KMS-11 (cell line): ENCODE data around the gene PHACTR3.

Experiments
- H2AFZ ChIP-seq: fragments of 200-600 bp; sonication (generic); 2 replicates; pipeline ENCODE4 v1.6.1; 2016; ENCODE audit warnings: antibody characterized with exemption, mixed run types, low read depth
- H3K27ac ChIP-seq: fragments of 200-600 bp; sonication (generic); 2 replicates; pipeline ENCODE4 v1.6.1; 2016; ENCODE audit warnings: mild to moderate bottlenecking, mixed run types
- H3K27me3 ChIP-seq: fragments of 200-600 bp; sonication (generic); 2 replicates; pipeline ENCODE4 v1.6.1; 2017; ENCODE audit warnings: mild to moderate bottlenecking, low read depth, mixed run types, moderate library complexity; ENCODE audit not compliant: insufficient read depth
- H3K36me3 ChIP-seq: fragments of 200-600 bp; sonication (generic); 2 replicates; pipeline ENCODE4 v1.6.1; 2017; ENCODE audit warnings: mild to moderate bottlenecking, mixed run types; ENCODE audit not compliant: insufficient read depth
- H3K4me1 ChIP-seq: fragments of 200-600 bp; sonication (generic); 2 replicates; pipeline ENCODE4 v1.6.1; 2016; ENCODE audit warnings: mild to moderate bottlenecking, low read depth, mixed run types; ENCODE audit not compliant: poor library complexity, severe bottlenecking
- H3K4me2 ChIP-seq: fragments of 200-600 bp; sonication (generic); 2 replicates; pipeline ENCODE4 v1.7.0; 2016; ENCODE audit warnings: mild to moderate bottlenecking, mixed run types
- H3K4me3 ChIP-seq: fragments of 200-600 bp; sonication (generic); IDR thresholded peaks from 2 replicates; pipeline ENCODE4 v1.6.1; 2017; ENCODE audit warnings: low read depth, low read length, mixed read lengths; ENCODE audit not compliant: insufficient read depth
- H3K79me2 ChIP-seq: fragments of 200-600 bp; sonication (generic); 2 replicates; pipeline ENCODE4 v1.6.1; 2016; ENCODE audit warnings: low read depth, mixed run types; ENCODE audit not compliant: insufficient read depth
- H3K9ac ChIP-seq: fragments of 200-600 bp; sonication (generic); 2 replicates; pipeline ENCODE4 v1.6.1; 2016; ENCODE audit warnings: mild to moderate bottlenecking, mixed run types
- H4K20me1 ChIP-seq: fragments of 200-600 bp; sonication (generic); 2 replicates; pipeline ENCODE4 v1.6.1; 2016; ENCODE audit warnings: mild to moderate bottlenecking, mixed run types; ENCODE audit not compliant: insufficient read depth
- TF ChIP-seq, protein P1 (sequence below): fragments of 200-600 bp; sonication (generic); conservative IDR thresholded peaks from 2 replicates; pipeline ENCODE4 v1.6.1; 2017; ENCODE audit warnings: low read depth, mild to moderate bottlenecking, antibody characterized with exemption, low read length, moderate library complexity, mixed read lengths

The PHACTR3 gene

DNA sequence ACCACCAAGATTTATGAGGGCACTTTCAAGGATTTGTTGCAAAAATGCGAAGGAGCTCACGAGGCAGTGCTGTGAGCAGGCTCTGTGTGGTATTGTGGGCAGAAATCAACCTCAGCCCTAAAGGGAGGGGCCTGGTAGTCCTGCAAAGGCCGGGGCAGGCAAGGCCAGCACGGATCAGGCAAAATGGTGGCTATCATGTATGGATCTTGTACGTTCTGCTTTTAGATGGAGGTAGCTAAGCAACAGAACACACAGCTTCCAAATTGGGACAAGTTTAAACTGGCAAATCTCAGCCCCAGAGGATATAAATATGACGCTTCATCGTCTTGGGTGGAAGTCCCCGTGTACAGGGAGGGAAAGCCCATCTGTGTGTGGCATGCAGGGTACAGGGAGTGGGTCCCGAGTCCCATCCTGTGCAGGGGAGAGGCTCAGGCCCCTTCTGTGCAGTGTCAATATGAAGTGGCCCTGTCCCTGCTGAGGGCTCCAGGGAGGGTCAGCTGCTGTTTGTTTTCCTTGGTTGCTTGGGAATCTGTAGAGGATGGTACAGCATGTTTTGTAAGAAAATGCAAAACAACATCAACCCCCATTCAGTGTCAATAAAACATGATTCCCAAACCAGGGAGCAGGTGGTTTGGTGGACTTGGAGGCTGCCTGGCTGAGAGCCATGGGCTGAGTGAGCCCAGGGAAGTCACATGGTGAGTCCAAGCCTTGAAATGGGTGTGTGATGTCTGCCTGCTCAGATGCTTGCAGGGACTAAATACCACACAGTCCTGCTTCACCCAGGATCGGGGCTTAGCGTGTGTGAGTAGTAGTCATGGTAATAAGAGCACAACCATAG, 216.1 kb downstream of the PHACTR3 start:
- H3K79me2 ChIP-seq, result no peaks in the 10 kb centered on the region

DNA sequence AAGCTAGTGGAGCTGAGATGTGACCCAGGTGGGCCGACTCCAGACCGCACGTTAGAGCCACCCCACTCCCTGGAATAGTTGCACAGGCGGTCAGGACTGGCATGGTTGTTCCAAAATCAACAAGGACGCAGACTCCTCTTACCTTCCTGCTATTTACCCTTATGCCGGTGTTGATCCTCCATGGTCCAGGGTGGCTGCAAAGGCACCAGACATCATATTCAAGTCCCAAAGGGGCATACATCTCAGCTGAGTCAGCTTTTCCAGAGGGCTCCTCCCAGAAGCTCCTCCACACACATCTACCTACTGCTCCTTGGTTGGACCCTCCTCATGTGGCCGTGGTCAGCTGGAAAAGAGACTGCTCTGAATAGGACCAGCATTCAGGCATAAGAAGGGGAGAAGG, 216.9 kb downstream of the PHACTR3 start:
- H3K4me3 ChIP-seq, result no peak overlapping the region
- no peaks in the 10 kb centered on the region for H4K20me1 ChIP-seq
- no peak overlapping the region for H3K9ac ChIP-seq
- no peaks in the 10 kb centered on the region for H3K4me1 ChIP-seq
- H3K4me2 ChIP-seq, result no peak overlapping the region
- no peaks in the 10 kb centered on the region for H3K27me3 ChIP-seq
- H2AFZ ChIP-seq, result no peak overlapping the region
- H3K27ac ChIP-seq, result no peak overlapping the region
- H3K79me2 ChIP-seq, result no peaks in the 10 kb centered on the region
- TF ChIP-seq, protein P1, sequence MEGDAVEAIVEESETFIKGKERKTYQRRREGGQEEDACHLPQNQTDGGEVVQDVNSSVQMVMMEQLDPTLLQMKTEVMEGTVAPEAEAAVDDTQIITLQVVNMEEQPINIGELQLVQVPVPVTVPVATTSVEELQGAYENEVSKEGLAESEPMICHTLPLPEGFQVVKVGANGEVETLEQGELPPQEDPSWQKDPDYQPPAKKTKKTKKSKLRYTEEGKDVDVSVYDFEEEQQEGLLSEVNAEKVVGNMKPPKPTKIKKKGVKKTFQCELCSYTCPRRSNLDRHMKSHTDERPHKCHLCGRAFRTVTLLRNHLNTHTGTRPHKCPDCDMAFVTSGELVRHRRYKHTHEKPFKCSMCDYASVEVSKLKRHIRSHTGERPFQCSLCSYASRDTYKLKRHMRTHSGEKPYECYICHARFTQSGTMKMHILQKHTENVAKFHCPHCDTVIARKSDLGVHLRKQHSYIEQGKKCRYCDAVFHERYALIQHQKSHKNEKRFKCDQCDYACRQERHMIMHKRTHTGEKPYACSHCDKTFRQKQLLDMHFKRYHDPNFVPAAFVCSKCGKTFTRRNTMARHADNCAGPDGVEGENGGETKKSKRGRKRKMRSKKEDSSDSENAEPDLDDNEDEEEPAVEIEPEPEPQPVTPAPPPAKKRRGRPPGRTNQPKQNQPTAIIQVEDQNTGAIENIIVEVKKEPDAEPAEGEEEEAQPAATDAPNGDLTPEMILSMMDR, result no peak
- H3K36me3 ChIP-seq, result no peaks in the 10 kb centered on the region

More for the DNA sequence above, 216.1 kb downstream of the PHACTR3 start:
- Histone ChIP-seq H2AFZ (no peak overlapping the region), H3K36me3 (no peaks in the 10 kb centered on the region), H3K4me1 (no peaks in the 10 kb centered on the region), H3K9ac (no peak overlapping the region), H3K27me3 (no peaks in the 10 kb centered on the region), H3K4me3 (no peak overlapping the region), H4K20me1 (no peaks in the 10 kb centered on the region), H3K4me2 (no peak overlapping the region), H3K27ac (no peak overlapping the region)
- TF ChIP-seq, protein P1, result no peak

DNA sequence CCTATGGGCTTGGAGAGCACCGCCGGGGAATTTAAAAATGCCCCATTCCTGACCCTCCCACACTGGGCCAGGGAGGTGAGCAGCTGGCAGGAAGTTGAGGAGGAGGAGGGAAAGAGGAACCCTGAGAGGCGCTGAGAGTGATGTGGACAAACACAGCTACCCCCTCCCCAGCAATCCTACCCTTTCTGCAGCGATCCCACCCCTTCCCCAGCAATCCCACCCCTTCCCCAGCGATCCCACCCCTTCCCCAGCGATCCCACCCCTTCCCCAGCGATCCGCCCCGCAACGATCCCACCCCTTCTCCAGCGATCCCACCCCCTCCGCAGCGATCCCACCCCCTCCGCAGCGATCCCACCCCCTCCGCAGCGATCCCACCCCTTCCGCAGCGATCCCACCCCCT, 217.4 kb downstream of the PHACTR3 start:
- no peak overlapping the region for H3K27ac ChIP-seq
- H3K9ac ChIP-seq, result no peak overlapping the region
- no peak overlapping the region for H2AFZ ChIP-seq
- no peak overlapping the region for H3K4me3 ChIP-seq
- TF ChIP-seq, protein P1, result no peak
- H3K27me3 ChIP-seq, result no peaks in the 10 kb centered on the region
- H3K79me2 ChIP-seq, result no peaks in the 10 kb centered on the region
- H4K20me1 ChIP-seq, result no peaks in the 10 kb centered on the region
- H3K4me1 ChIP-seq, result no peaks in the 10 kb centered on the region
- H3K36me3 ChIP-seq, result no peaks in the 10 kb centered on the region
- no peak overlapping the region for H3K4me2 ChIP-seq

DNA sequence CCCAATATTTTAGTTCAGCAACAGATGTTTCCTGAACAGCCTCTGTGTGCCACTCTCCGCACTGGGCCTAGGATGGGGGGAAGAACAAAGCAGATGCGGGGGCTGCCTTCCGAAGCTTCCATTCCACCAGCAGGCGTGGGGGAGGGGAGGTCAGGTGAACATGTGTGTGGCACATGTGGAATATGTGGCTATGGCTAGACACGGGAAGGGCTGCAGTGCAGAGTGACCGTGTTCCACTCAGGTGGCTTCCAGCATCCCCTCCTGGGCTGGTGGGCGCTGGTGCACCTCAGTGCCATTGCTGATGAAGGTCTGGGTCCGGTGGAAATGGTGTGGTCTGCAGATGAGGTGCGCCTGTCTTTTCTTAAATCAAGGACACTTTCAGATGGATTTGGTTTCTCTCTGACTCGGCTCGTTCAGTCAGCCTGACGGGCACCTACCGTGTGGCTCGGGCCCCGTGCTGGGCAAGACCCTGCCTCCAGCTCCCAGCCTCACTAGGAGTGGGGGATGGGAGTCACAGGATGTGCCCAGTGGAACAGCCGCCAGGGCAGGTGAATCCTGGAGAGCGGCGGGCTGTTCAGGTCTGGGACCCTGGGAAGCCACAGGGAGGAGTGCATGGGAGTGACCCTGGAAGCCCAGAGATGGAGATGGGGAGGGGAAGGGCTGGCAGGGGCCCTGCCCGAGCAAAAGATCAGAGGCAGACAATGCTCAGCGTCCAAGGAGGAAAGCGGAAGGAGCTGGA, 218.1 kb downstream of the PHACTR3 start:
- no peak overlapping the region for H2AFZ ChIP-seq
- H4K20me1 ChIP-seq, result no peaks in the 10 kb centered on the region
- H3K27ac ChIP-seq, result no peak overlapping the region
- no peaks in the 10 kb centered on the region for H3K27me3 ChIP-seq
- H3K4me1 ChIP-seq, result no peaks in the 10 kb centered on the region
- TF ChIP-seq, protein P1, result no peak
- H3K4me3 ChIP-seq, result no peak overlapping the region
- no peaks in the 10 kb centered on the region for H3K79me2 ChIP-seq
- no peak overlapping the region for H3K9ac ChIP-seq
- H3K4me2 ChIP-seq, result no peak overlapping the region
- H3K36me3 ChIP-seq, result no peaks in the 10 kb centered on the region
